Esophagus squamous epithelium (tissue), 5 donors: ENCODE data around the gene FAM171A1. TPM values are rescaled to one million over a fixed set of nuclear protein-coding genes. Genes with fewer than 3 reads are reported as not detected.
"Not testable (repeated sequence)": the region's sequence is repeated elsewhere in the genome, so short reads cannot be mapped to it uniquely, and the experiment has no call there.

Experiments
- DNase-seq: peaks from one replicate; lab custom pipeline; 2025; lab: John Stamatoyannopoulos, UW
- H3K27ac ChIP-seq, 4 donors: fragments of 200-600 bp; sonication (generic); one replicate each; pipeline ENCODE4 v1.5.1; 2016 to 2019; ENCODE audit warnings: mild to moderate bottlenecking in 1 of 4
- H3K27me3 ChIP-seq, 4 donors: fragments of 200-600 bp; sonication (generic); 1 replicate in 3 of 4; 2 replicates in 1 of 4; pipeline versions ENCODE4 v1.5.1 to v1.6.0; 2017 to 2021; ENCODE audit warnings: antibody characterized with exemption in 1 of 4
- H3K36me3 ChIP-seq, 3 donors: fragments of 200-600 bp; sonication (generic); one replicate each; pipeline ENCODE4 v1.5.1; 2016 to 2019
- H3K4me1 ChIP-seq, 3 donors: fragments of 200-600 bp; sonication (generic); one replicate each; pipeline ENCODE4 v1.5.1; 2017 to 2019
- H3K4me3 ChIP-seq, 4 donors: fragments of 200-600 bp; sonication (generic); 1 replicate in 3 of 4; 2 replicates in 1 of 4; pipeline ENCODE4 v1.5.1; 2016 to 2019; ENCODE audit warnings: mild to moderate bottlenecking in 2 of 4, moderate library complexity in 1 of 4
- H3K9me3 ChIP-seq, 3 donors: fragments of 200-600 bp; sonication (generic); one replicate each; pipeline ENCODE4 v1.5.1; 2016 to 2019
- POLR2A ChIP-seq, 4 donors: fragments of 450-650 bp; IDR thresholded peaks; one replicate each; pipeline ENCODE4 v1.6.1; 2017; ENCODE audit warnings: antibody characterized with exemption in 4 of 4, mild to moderate bottlenecking in 4 of 4, moderate library complexity in 3 of 4
- WGBS, 2 donors: methylation state at CpG; one replicate each; pipeline ENCODE4 v1.1.5; 2018; 5-methylcytosine and 5-hydroxymethylcytosine counted together
- intact Hi-C: fragments of 100-400 bp; cut with DNase I; formaldehyde crosslinking; loops from one replicate; pipeline ENCODE4 v1.15.0; 2022
- total RNA-seq, 4 donors: library from RNA; depleted of rRNA; stranded (reverse); fragments of >200 nt; gene quantifications; one replicate each; pipeline ENCODE4 v1.1.0, GENCODE V29; 2016
- TF ChIP-seq, protein P1 (sequence below), 6 experiments: fragments of 450-650 bp in 4 of 6; fragments of 200-600 bp in 2 of 6; sonication (generic) in 2 of 6; IDR thresholded peaks; one replicate each; pipeline ENCODE4 v1.5.1; 2016 to 2019; ENCODE audit warnings: antibody characterized with exemption in 6 of 6, mild to moderate bottlenecking in 4 of 6, moderate library complexity in 4 of 6
- donor health status: DM: yes; HTN: yes; CAD: no.

The FAM171A1 gene
- total RNA-seq, 4 donors from 2014 or later, result 3.8 to 10.9 (median 5.3) TPM

GRCh38 chr10:15393139-15393825 is 22.2 kb upstream of the FAM171A1 start:
- no peak for DNase-seq
- no peaks in the 10 kb centered on the region for H3K4me1 ChIP-seq
- WGBS, 2 donors, result 61 to 62% methylated on average over 4 of the region's 4 CpGs
- H3K4me3 ChIP-seq, result no peak overlapping the region
- no peak for TF ChIP-seq POLR2A (IDR thresholded peaks at IDR 0.05)
- TF ChIP-seq, protein P1, sequence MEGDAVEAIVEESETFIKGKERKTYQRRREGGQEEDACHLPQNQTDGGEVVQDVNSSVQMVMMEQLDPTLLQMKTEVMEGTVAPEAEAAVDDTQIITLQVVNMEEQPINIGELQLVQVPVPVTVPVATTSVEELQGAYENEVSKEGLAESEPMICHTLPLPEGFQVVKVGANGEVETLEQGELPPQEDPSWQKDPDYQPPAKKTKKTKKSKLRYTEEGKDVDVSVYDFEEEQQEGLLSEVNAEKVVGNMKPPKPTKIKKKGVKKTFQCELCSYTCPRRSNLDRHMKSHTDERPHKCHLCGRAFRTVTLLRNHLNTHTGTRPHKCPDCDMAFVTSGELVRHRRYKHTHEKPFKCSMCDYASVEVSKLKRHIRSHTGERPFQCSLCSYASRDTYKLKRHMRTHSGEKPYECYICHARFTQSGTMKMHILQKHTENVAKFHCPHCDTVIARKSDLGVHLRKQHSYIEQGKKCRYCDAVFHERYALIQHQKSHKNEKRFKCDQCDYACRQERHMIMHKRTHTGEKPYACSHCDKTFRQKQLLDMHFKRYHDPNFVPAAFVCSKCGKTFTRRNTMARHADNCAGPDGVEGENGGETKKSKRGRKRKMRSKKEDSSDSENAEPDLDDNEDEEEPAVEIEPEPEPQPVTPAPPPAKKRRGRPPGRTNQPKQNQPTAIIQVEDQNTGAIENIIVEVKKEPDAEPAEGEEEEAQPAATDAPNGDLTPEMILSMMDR (IDR thresholded peaks at IDR 0.05), result no peak
- no peak overlapping the region for H3K27ac ChIP-seq
- no peaks in the 10 kb centered on the region for H3K27me3 ChIP-seq
- no peaks in the 10 kb centered on the region for H3K36me3 ChIP-seq
- intact Hi-C loops, result no loop called here
- no peaks in the 10 kb centered on the region for H3K9me3 ChIP-seq

GRCh38 chr10:15391491-15391890 is 20.4 kb upstream of the FAM171A1 start:
- intact Hi-C loops, result no loop called here
- H3K9me3 ChIP-seq, result no peaks in the 10 kb centered on the region
- H3K4me3 ChIP-seq, result no peak overlapping the region
- no peaks in the 10 kb centered on the region for H3K36me3 ChIP-seq
- TF ChIP-seq, protein P1 (IDR thresholded peaks at IDR 0.05), result no peak
- no peak for DNase-seq
- no peak overlapping the region for H3K27ac ChIP-seq
- H3K27me3 ChIP-seq, result no peaks in the 10 kb centered on the region
- no peaks in the 10 kb centered on the region for H3K4me1 ChIP-seq
- WGBS, 2 donors, result 43 to 68% methylated on average over 5 of the region's 5 CpGs

GRCh38 chr10:15388172-15388571 is 17.1 kb upstream of the FAM171A1 start:
- H3K27me3 ChIP-seq, H3K9me3 ChIP-seq, intact Hi-C loops, H3K36me3 ChIP-seq, H3K4me3 ChIP-seq, DNase-seq, H3K27ac ChIP-seq, H3K4me1 ChIP-seq: not testable (repeated sequence)
- WGBS, 2 donors, result 87 to 90% methylated on average over 7 of the region's 7 CpGs

DNA sequence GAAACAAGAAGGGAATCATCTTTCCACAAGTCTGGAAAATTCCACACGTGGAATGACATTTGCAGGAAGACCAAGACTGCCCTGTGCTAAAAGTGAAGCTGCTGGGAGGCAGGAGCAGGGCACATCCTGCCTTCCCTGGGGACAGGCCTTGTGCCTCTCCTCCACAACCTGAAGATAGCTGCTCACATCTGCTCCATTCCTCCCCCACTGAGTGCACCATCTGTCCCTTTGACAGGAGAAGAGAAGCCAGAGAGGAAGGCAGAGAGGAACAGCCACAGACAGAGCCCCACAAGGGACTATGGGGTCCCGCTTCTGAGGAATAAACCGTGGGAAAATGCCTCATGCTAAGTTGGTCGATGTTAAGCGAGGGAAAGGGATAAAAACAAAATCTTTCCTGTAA is 15.9 kb upstream of the FAM171A1 start:
- TF ChIP-seq, protein P1 (IDR thresholded peaks at IDR 0.05), result no peak
- no peak for TF ChIP-seq POLR2A (IDR thresholded peaks at IDR 0.05)
- H3K27ac ChIP-seq, result no peak overlapping the region
- WGBS, 2 donors, result 49 to 68% methylated on average over 5 of the region's 5 CpGs

DNA sequence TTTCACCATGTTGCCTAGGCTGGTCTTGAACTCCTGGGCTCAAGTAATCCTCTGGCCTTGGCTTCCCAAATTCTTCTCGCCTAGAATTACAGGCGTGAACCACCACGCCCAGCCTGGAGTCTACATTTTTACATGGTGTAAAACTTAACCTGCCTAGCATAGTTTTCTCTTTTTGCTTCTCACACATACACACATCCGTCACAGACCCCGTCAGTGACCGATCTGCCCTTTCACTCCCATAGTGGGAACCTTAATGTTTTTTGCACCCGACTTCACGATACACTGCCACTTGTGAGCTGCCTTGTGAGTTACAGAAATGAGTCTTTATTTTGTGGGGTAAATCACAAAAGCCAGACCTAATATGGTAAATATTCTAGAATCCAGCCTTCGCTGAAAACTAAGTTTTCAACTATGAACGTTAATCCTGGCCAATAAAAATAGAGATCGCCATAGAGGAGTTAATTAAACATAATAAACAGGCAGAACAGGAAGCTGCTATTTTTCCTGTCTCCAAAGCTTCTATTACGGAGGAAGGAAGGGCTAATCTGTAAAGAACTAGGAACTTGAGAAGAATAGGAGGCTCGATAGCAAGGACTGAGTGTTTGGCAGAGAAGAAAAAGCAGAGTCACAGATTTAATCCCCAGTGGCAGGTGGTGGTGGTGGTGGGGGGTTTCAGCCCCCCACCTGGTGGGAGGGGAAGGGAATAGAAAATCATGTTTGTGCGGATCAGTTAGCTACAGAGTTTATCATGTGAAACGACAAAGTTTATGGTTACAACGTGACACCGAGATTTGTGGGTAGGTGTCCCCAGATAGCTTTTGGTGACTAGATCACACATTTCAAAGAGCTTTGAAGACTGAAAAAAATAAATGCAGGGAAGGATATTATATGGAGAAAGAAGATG is 14.7 kb upstream of the FAM171A1 start:
- intact Hi-C loops, result no loop called here
- no peak overlapping the region for H3K4me3 ChIP-seq
- H3K36me3 ChIP-seq, result no peaks in the 10 kb centered on the region
- TF ChIP-seq, protein P1 (IDR thresholded peaks at IDR 0.05), result no peak
- no peak for TF ChIP-seq POLR2A (IDR thresholded peaks at IDR 0.05)
- no peaks in the 10 kb centered on the region for H3K4me1 ChIP-seq
- DNase-seq, result no peak
- H3K9me3 ChIP-seq, result no peaks in the 10 kb centered on the region
- WGBS, 2 donors, result 53 to 63% methylated on average over 17 of the region's 17 CpGs
- peak overlapping the region in 1 of 4 donors; percentile 36 for H3K27ac ChIP-seq
- peaks cover 0 to 8% (median 0%) of the 10 kb centered on the region in 4 donors for H3K27me3 ChIP-seq

More for the DNA sequence above, 15.9 kb upstream of the FAM171A1 start:
- Histone ChIP-seq H3K4me3 (no peak overlapping the region), H3K9me3 (no peaks in the 10 kb centered on the region), H3K4me1 (no peaks in the 10 kb centered on the region), H3K36me3 (no peaks in the 10 kb centered on the region), H3K27me3 (peaks cover 0 to 8% (median 0%) of the 10 kb centered on the region in 4 donors)
- no peak for DNase-seq
- intact Hi-C loops, result no loop called here
